SK-N-SH (cell line): ENCODE results near the gene PCDHA9.

Experiments
- FOSL2 ChIP-seq: IDR thresholded peaks from 2 replicates; pipeline ENCODE4 v1.4.0; 2012; ENCODE audit warnings: low read depth, mild to moderate bottlenecking, moderate library complexity, borderline replicate concordance
- IRF3 ChIP-seq: fragments of 150-350 bp; IDR thresholded peaks from 2 replicates; pipeline ENCODE4 v1.6.1; 2016; ENCODE audit warnings: mild to moderate bottlenecking, low read depth, low read length
- JUND ChIP-seq: IDR thresholded peaks from 2 replicates; pipeline ENCODE4 v1.4.0; 2012
- NRF1 ChIP-seq: IDR thresholded peaks from 2 replicates; pipeline ENCODE4 v1.6.1; 2012; ENCODE audit warnings: low read depth, mild to moderate bottlenecking, low read length
- SMC3 ChIP-seq: IDR thresholded peaks from 2 replicates; pipeline ENCODE4 v1.6.1; 2012; ENCODE audit warnings: low read depth, low read length, improper control_type of control experiment
- TF ChIP-seq, protein P1 (sequence below): IDR thresholded peaks from 2 replicates; pipeline ENCODE4 v1.4.0; 2012; ENCODE audit warnings: low read depth
- TF ChIP-seq, protein P2 (sequence below): fragments of 200-600 bp; sonication (generic); IDR thresholded peaks from 2 replicates; pipeline ENCODE4 v1.6.1; 2017; ENCODE audit warnings: antibody characterized with exemption, mild to moderate bottlenecking, moderate library complexity

DNA sequence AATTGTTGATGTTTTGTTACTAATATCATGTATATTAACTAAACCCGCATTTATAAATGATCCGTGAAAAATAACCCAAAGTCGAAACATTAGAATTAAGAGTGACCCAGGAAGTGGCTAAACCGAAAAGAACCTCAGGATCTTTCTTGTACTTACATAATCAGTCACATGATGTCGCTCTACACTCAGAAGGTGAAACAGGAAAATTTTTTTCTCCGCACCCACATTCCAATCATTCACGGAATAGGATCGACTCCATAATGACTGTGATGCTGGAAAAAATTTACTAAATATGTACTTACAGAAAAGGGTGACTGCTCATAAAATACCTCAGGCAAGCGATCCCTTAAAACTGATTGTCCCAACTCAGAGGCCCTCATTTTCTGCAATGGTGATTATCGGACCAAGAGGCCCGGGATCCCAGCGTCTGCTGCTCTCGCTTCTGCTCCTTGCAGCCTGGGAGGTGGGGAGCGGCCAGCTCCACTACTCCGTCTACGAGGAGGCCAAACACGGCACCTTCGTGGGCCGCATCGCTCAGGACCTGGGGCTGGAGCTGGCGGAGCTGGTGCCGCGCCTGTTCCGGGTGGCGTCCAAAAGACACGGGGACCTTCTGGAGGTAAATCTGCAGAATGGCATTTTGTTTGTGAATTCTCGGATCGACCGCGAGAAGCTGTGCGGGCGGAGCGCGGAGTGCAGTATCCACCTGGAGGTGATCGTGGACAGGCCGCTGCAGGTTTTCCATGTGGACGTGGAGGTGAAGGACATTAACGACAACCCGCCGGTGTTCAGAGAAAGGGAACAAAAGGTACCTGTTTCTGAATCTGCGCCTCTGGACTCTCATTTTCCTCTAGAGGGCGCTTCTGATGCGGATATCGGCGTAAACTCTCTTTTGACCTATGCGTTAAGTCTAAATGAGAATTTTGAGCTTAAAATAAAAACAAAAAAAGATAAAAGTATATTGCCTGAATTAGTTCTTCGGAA lies 27.2 kb downstream of the PCDHA9 start, which contains the start of gene PCDHA12:
- no peak for TF ChIP-seq IRF3
- no peak for TF ChIP-seq JUND
- TF ChIP-seq NRF1: no peak
- TF ChIP-seq, protein P1, sequence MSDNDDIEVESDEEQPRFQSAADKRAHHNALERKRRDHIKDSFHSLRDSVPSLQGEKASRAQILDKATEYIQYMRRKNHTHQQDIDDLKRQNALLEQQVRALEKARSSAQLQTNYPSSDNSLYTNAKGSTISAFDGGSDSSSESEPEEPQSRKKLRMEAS: no peak
- no peak for TF ChIP-seq FOSL2
- TF ChIP-seq, protein P2, sequence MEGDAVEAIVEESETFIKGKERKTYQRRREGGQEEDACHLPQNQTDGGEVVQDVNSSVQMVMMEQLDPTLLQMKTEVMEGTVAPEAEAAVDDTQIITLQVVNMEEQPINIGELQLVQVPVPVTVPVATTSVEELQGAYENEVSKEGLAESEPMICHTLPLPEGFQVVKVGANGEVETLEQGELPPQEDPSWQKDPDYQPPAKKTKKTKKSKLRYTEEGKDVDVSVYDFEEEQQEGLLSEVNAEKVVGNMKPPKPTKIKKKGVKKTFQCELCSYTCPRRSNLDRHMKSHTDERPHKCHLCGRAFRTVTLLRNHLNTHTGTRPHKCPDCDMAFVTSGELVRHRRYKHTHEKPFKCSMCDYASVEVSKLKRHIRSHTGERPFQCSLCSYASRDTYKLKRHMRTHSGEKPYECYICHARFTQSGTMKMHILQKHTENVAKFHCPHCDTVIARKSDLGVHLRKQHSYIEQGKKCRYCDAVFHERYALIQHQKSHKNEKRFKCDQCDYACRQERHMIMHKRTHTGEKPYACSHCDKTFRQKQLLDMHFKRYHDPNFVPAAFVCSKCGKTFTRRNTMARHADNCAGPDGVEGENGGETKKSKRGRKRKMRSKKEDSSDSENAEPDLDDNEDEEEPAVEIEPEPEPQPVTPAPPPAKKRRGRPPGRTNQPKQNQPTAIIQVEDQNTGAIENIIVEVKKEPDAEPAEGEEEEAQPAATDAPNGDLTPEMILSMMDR: peak; percentile 62
- peak; percentile 54 for TF ChIP-seq SMC3
